ENCODE data around the gene KRTAP17-1.

KRTAP17-1 gene

GRCh38 chr17:41307647-41308046 is 7.9 kb downstream of the KRTAP17-1 start:
- Histone ChIP-seq H3K36me3 (ENCODE audit: control insufficient read depth in 2 of 2, insufficient read depth in 2 of 2, low read length in 2 of 2) (no peaks in the 10 kb centered on the region), H3K9ac (ENCODE audit: low read depth in 1 of 2, low read length in 2 of 2) (no peak overlapping the region), H3K4me1 (ENCODE audit: control insufficient read depth in 2 of 2, insufficient read depth in 2 of 2, low read length in 2 of 2) (peaks cover 0 to 11% of the 10 kb centered on the region in 2 donors), H3K27ac (ENCODE audit: low read depth in 2 of 2, low read length in 2 of 2) (no peak overlapping the region), H3K4me3 (ENCODE audit: low read length in 2 of 2) (no peak overlapping the region), H3K27me3 (ENCODE audit: control insufficient read depth in 2 of 2, insufficient read depth in 2 of 2, low read length in 2 of 2) (peaks cover 2 to 8% of the 10 kb centered on the region in 2 donors), H3K9me3 (ENCODE audit: control insufficient read depth in 2 of 2, low read length in 2 of 2) (no peaks in the 10 kb centered on the region)

- H3K9ac ChIP-seq (ENCODE audit: low read depth in 1 of 2, low read length in 2 of 2), result no peak overlapping the region
- peaks cover 0 to 4% of the 10 kb centered on the region in 2 donors for H3K27me3 ChIP-seq (ENCODE audit: control insufficient read depth in 2 of 2, insufficient read depth in 2 of 2, low read length in 2 of 2)
- H3K36me3 ChIP-seq (ENCODE audit: control insufficient read depth in 2 of 2, insufficient read depth in 2 of 2, low read length in 2 of 2), result no peaks in the 10 kb centered on the region
- H3K4me3 ChIP-seq (ENCODE audit: low read length in 2 of 2), result no peak overlapping the region
- H3K4me1 ChIP-seq (ENCODE audit: control insufficient read depth in 2 of 2, insufficient read depth in 2 of 2, low read length in 2 of 2), result peaks cover 0 to 8% of the 10 kb centered on the region in 2 donors
- H3K9me3 ChIP-seq (ENCODE audit: control insufficient read depth in 2 of 2, low read length in 2 of 2), result no peaks in the 10 kb centered on the region
- H3K27ac ChIP-seq (ENCODE audit: low read depth in 2 of 2, low read length in 2 of 2), result no peak overlapping the region
Observed at GRCh38 chr17:41304091-41304490, 11.4 kb downstream of the KRTAP17-1 start.

GRCh38 chr17:41302981-41303380 is 12.5 kb downstream of the KRTAP17-1 start:
- peaks cover 0 to under 1% of the 10 kb centered on the region in 2 donors for H3K27me3 ChIP-seq (ENCODE audit: control insufficient read depth in 2 of 2, insufficient read depth in 2 of 2, low read length in 2 of 2)
- no peaks in the 10 kb centered on the region for H3K4me1 ChIP-seq (ENCODE audit: control insufficient read depth in 2 of 2, insufficient read depth in 2 of 2, low read length in 2 of 2)
- H3K9me3 ChIP-seq (ENCODE audit: control insufficient read depth in 2 of 2, low read length in 2 of 2), result no peaks in the 10 kb centered on the region
- no peak overlapping the region for H3K4me3 ChIP-seq (ENCODE audit: low read length in 2 of 2)
- no peaks in the 10 kb centered on the region for H3K36me3 ChIP-seq (ENCODE audit: control insufficient read depth in 2 of 2, insufficient read depth in 2 of 2, low read length in 2 of 2)
- H3K27ac ChIP-seq (ENCODE audit: low read depth in 2 of 2, low read length in 2 of 2), result no peak overlapping the region
- H3K9ac ChIP-seq (ENCODE audit: low read depth in 1 of 2, low read length in 2 of 2), result no peak overlapping the region

GRCh38 chr17:41301916-41302901 is 13.3 kb downstream of the KRTAP17-1 start, which contains the start of gene KRTAP29-1:
KRTAP29-1 (minus strand) TSS chr17:41302851; CDS start chr17:41302851, 0 bp downstream.
- Histone ChIP-seq H3K36me3 (ENCODE audit: control insufficient read depth in 2 of 2, insufficient read depth in 2 of 2, low read length in 2 of 2) (no peaks in the 10 kb centered on the region), H3K27me3 (ENCODE audit: control insufficient read depth in 2 of 2, insufficient read depth in 2 of 2, low read length in 2 of 2) (no peaks in the 10 kb centered on the region), H3K4me3 (ENCODE audit: low read length in 2 of 2) (no peak within 1 kb of the TSS), H3K4me1 (ENCODE audit: control insufficient read depth in 2 of 2, insufficient read depth in 2 of 2, low read length in 2 of 2) (no peaks in the 10 kb centered on the region), H3K9me3 (ENCODE audit: control insufficient read depth in 2 of 2, low read length in 2 of 2) (no peaks in the 10 kb centered on the region), H3K9ac (ENCODE audit: low read depth in 1 of 2, low read length in 2 of 2) (no peak within 1 kb of the TSS), H3K27ac (ENCODE audit: low read depth in 2 of 2, low read length in 2 of 2) (no peak within 1 kb of the TSS)

- no peak overlapping the region for H3K9ac ChIP-seq (ENCODE audit: low read depth in 1 of 2, low read length in 2 of 2)
- H3K27ac ChIP-seq (ENCODE audit: low read depth in 2 of 2, low read length in 2 of 2), result no peak overlapping the region
- no peaks in the 10 kb centered on the region for H3K36me3 ChIP-seq (ENCODE audit: control insufficient read depth in 2 of 2, insufficient read depth in 2 of 2, low read length in 2 of 2)
- no peaks in the 10 kb centered on the region for H3K4me1 ChIP-seq (ENCODE audit: control insufficient read depth in 2 of 2, insufficient read depth in 2 of 2, low read length in 2 of 2)
- no peak overlapping the region for H3K4me3 ChIP-seq (ENCODE audit: low read length in 2 of 2)
- no peaks in the 10 kb centered on the region for H3K9me3 ChIP-seq (ENCODE audit: control insufficient read depth in 2 of 2, low read length in 2 of 2)
- H3K27me3 ChIP-seq (ENCODE audit: control insufficient read depth in 2 of 2, insufficient read depth in 2 of 2, low read length in 2 of 2), result no peaks in the 10 kb centered on the region
Observed at GRCh38 chr17:41301204-41301790, 14.2 kb downstream of the KRTAP17-1 start.

- Histone ChIP-seq H3K4me1 (ENCODE audit: control insufficient read depth in 2 of 2, insufficient read depth in 2 of 2, low read length in 2 of 2) (no peaks in the 10 kb centered on the region), H3K27ac (ENCODE audit: low read depth in 2 of 2, low read length in 2 of 2) (no peak overlapping the region), H3K36me3 (ENCODE audit: control insufficient read depth in 2 of 2, insufficient read depth in 2 of 2, low read length in 2 of 2) (no peaks in the 10 kb centered on the region), H3K9me3 (ENCODE audit: control insufficient read depth in 2 of 2, low read length in 2 of 2) (no peaks in the 10 kb centered on the region), H3K9ac (ENCODE audit: low read depth in 1 of 2, low read length in 2 of 2) (no peak overlapping the region), H3K27me3 (ENCODE audit: control insufficient read depth in 2 of 2, insufficient read depth in 2 of 2, low read length in 2 of 2) (peaks cover 0 to 2% of the 10 kb centered on the region in 2 donors), H3K4me3 (ENCODE audit: low read length in 2 of 2) (no peak overlapping the region)
Observed at GRCh38 chr17:41298458-41299135, 16.9 kb downstream of the KRTAP17-1 start.

- Histone ChIP-seq H3K36me3 (ENCODE audit: control insufficient read depth in 2 of 2, insufficient read depth in 2 of 2, low read length in 2 of 2) (no peaks in the 10 kb centered on the region), H3K27me3 (ENCODE audit: control insufficient read depth in 2 of 2, insufficient read depth in 2 of 2, low read length in 2 of 2) (peaks cover 0 to 2% of the 10 kb centered on the region in 2 donors), H3K27ac (ENCODE audit: low read depth in 2 of 2, low read length in 2 of 2) (no peak overlapping the region), H3K4me1 (ENCODE audit: control insufficient read depth in 2 of 2, insufficient read depth in 2 of 2, low read length in 2 of 2) (no peaks in the 10 kb centered on the region), H3K4me3 (ENCODE audit: low read length in 2 of 2) (no peak overlapping the region), H3K9me3 (ENCODE audit: control insufficient read depth in 2 of 2, low read length in 2 of 2) (no peaks in the 10 kb centered on the region), H3K9ac (ENCODE audit: low read depth in 1 of 2, low read length in 2 of 2) (no peak overlapping the region)
Observed at GRCh38 chr17:41296846-41297245, 18.7 kb downstream of the KRTAP17-1 start.

- Histone ChIP-seq H3K36me3 (ENCODE audit: control insufficient read depth in 2 of 2, insufficient read depth in 2 of 2, low read length in 2 of 2) (no peaks in the 10 kb centered on the region), H3K27me3 (ENCODE audit: control insufficient read depth in 2 of 2, insufficient read depth in 2 of 2, low read length in 2 of 2) (peaks cover 0 to 6% of the 10 kb centered on the region in 2 donors), H3K9ac (ENCODE audit: low read depth in 1 of 2, low read length in 2 of 2) (no peak overlapping the region), H3K27ac (ENCODE audit: low read depth in 2 of 2, low read length in 2 of 2) (no peak overlapping the region), H3K4me3 (ENCODE audit: low read length in 2 of 2) (no peak overlapping the region), H3K4me1 (ENCODE audit: control insufficient read depth in 2 of 2, insufficient read depth in 2 of 2, low read length in 2 of 2) (no peaks in the 10 kb centered on the region), H3K9me3 (ENCODE audit: control insufficient read depth in 2 of 2, low read length in 2 of 2) (no peaks in the 10 kb centered on the region)
Observed at GRCh38 chr17:41294016-41294415, 21.5 kb downstream of the KRTAP17-1 start.

- Histone ChIP-seq H3K27me3 (ENCODE audit: control insufficient read depth in 2 of 2, insufficient read depth in 2 of 2, low read length in 2 of 2) (peaks cover 0 to 6% of the 10 kb centered on the region in 2 donors), H3K27ac (ENCODE audit: low read depth in 2 of 2, low read length in 2 of 2) (no peak overlapping the region), H3K9ac (ENCODE audit: low read depth in 1 of 2, low read length in 2 of 2) (no peak overlapping the region), H3K4me1 (ENCODE audit: control insufficient read depth in 2 of 2, insufficient read depth in 2 of 2, low read length in 2 of 2) (no peaks in the 10 kb centered on the region), H3K4me3 (ENCODE audit: low read length in 2 of 2) (no peak overlapping the region), H3K9me3 (ENCODE audit: control insufficient read depth in 2 of 2, low read length in 2 of 2) (no peaks in the 10 kb centered on the region), H3K36me3 (ENCODE audit: control insufficient read depth in 2 of 2, insufficient read depth in 2 of 2, low read length in 2 of 2) (no peaks in the 10 kb centered on the region)
Observed at GRCh38 chr17:41287050-41287449, 28.5 kb downstream of the KRTAP17-1 start.

GRCh38 chr17:41284546-41284945 is 31.0 kb downstream of the KRTAP17-1 start:
- Histone ChIP-seq H3K4me3 (ENCODE audit: low read length in 2 of 2) (no peak overlapping the region), H3K27ac (ENCODE audit: low read depth in 2 of 2, low read length in 2 of 2) (no peak overlapping the region), H3K4me1 (ENCODE audit: control insufficient read depth in 2 of 2, insufficient read depth in 2 of 2, low read length in 2 of 2) (no peaks in the 10 kb centered on the region), H3K9me3 (ENCODE audit: control insufficient read depth in 2 of 2, low read length in 2 of 2) (no peaks in the 10 kb centered on the region), H3K9ac (ENCODE audit: low read depth in 1 of 2, low read length in 2 of 2) (no peak overlapping the region), H3K27me3 (ENCODE audit: control insufficient read depth in 2 of 2, insufficient read depth in 2 of 2, low read length in 2 of 2) (peaks cover 0 to 2% of the 10 kb centered on the region in 2 donors), H3K36me3 (ENCODE audit: control insufficient read depth in 2 of 2, insufficient read depth in 2 of 2, low read length in 2 of 2) (no peaks in the 10 kb centered on the region)
